ENCODE measurements around the gene PCDHB11.
"Not testable (repeated sequence)": the region's sequence is repeated elsewhere in the genome, so short reads cannot be mapped to it uniquely, and the experiment has no call there.

The PCDHB11 gene

GRCh38 chr5:141247434-141247833, 48.0 kb downstream of the PCDHB11 start:
- H3K4me3 Mint-ChIP-seq; H3K27me3 Mint-ChIP-seq; H3K4me1 Mint-ChIP-seq (ENCODE audit: low read depth); H3K27ac Mint-ChIP-seq: not testable (repeated sequence)
- Mint-ChIP-seq H3K9me3 (ENCODE audit: low read depth) (peaks cover 35% of the 10 kb centered on the region), H3K36me3 (peaks cover 31% of the 10 kb centered on the region)

GRCh38 chr5:141250576-141250975, 51.1 kb downstream of the PCDHB11 start:
- Mint-ChIP-seq H3K9me3 (ENCODE audit: low read depth) (peaks cover 44% of the 10 kb centered on the region), H3K36me3 (peaks cover 28% of the 10 kb centered on the region), H3K27ac (no peak overlapping the region), H3K27me3 (no peaks in the 10 kb centered on the region), H3K4me1 (ENCODE audit: low read depth) (no peaks in the 10 kb centered on the region), H3K4me3 (no peak overlapping the region)

Measured in activated naive CD8-positive, alpha-beta T cell (primary cell).